ENCODE measurements around the gene CACNA2D3. TPM values are rescaled to one million over a fixed set of nuclear protein-coding genes. Genes with fewer than 3 reads are reported as not detected.

The CACNA2D3 gene
- polyA plus RNA-seq, 3 donors, result 8.3 to 21.5 (median 10.4) TPM

- Mint-ChIP-seq H3K36me3 (no peaks in the 10 kb centered on the region), H3K27me3 (ENCODE audit: low read depth in 3 of 3) (peaks cover 0 to 2% (median 0%) of the 10 kb centered on the region in 3 donors), H3K4me3 (no peak overlapping the region), H3K27ac (peak overlapping the region in 1 of 7 donors; percentile 64), H3K4me1 (no peaks in the 10 kb centered on the region), H3K9me3 (peaks cover 0 to 3% (median 2%) of the 10 kb centered on the region in 7 donors)
- TF ChIP-seq CTCF (IDR thresholded peaks at IDR 0.05), result no peak
- Histone ChIP-seq H3K4me2 (replicated peaks; ENCODE audit: extremely low read depth, low read length, poor library complexity, severe bottlenecking) (no peak overlapping the region), H3K9ac (ENCODE audit: insufficient read depth, low read length, poor library complexity, severe bottlenecking) (no peak overlapping the region), H3K4me1 (ENCODE audit: control insufficient read depth in 1 of 2, insufficient read depth in 2 of 2, low read length in 2 of 2) (no peaks in the 10 kb centered on the region), H3K9me3 (replicated peaks in 1 of 2; ENCODE audit: control insufficient read depth in 1 of 2, insufficient read depth in 1 of 2, low read length in 2 of 2) (no peaks in the 10 kb centered on the region), H3K4me3 (replicated peaks in 1 of 3; ENCODE audit: low read depth in 2 of 3, low read length in 3 of 3) (no peak overlapping the region), H4K20me1 (ENCODE audit: insufficient read depth, low read length) (no peaks in the 10 kb centered on the region), H2AFZ (ENCODE audit: insufficient read depth, low read depth, low read length, poor library complexity, severe bottlenecking) (no peak overlapping the region), H3K27ac (ENCODE audit: low read depth in 1 of 2, low read length in 2 of 2) (no peak overlapping the region), H3K36me3 (replicated peaks in 1 of 2; ENCODE audit: control insufficient read depth in 1 of 2, insufficient read depth in 2 of 2, low read length in 2 of 2) (no peaks in the 10 kb centered on the region), H3K27me3 (ENCODE audit: control insufficient read depth in 2 of 2, insufficient read depth in 2 of 2, low read length in 2 of 2) (no peaks in the 10 kb centered on the region), H3K79me2 (ENCODE audit: insufficient read depth, low read length) (no peaks in the 10 kb centered on the region)
- no peak for DNase-seq
- intact Hi-C loops (cut with micrococcal nuclease), result no loop called here
- WGBS (ENCODE audit: insufficient coverage), result 67% methylated on average over 1 of the region's 2 CpGs
These were observed 648.7 kb downstream of the CACNA2D3 start for GRCh38 chr3:54771050-54771449.

GRCh38 chr3:54772051-54772450, 649.7 kb downstream of the CACNA2D3 start:
- Mint-ChIP-seq H3K9me3 (peaks cover 0 to 6% (median 2%) of the 10 kb centered on the region in 7 donors), H3K4me1 (no peaks in the 10 kb centered on the region), H3K36me3 (no peaks in the 10 kb centered on the region), H3K27ac (no peak overlapping the region), H3K4me3 (no peak overlapping the region), H3K27me3 (ENCODE audit: low read depth in 3 of 3) (peaks cover 0 to 2% (median 1%) of the 10 kb centered on the region in 3 donors)
- H3K9me3 ChIP-seq (replicated peaks in 1 of 2; ENCODE audit: control insufficient read depth in 1 of 2, insufficient read depth in 1 of 2, low read length in 2 of 2), result no peaks in the 10 kb centered on the region
- H3K36me3 ChIP-seq (replicated peaks in 1 of 2; ENCODE audit: control insufficient read depth in 1 of 2, insufficient read depth in 2 of 2, low read length in 2 of 2), result no peaks in the 10 kb centered on the region
- no peaks in the 10 kb centered on the region for H4K20me1 ChIP-seq (ENCODE audit: insufficient read depth, low read length)
- H3K27ac ChIP-seq (ENCODE audit: low read depth in 1 of 2, low read length in 2 of 2), result no peak overlapping the region
- DNase-seq, result no peak
- no peaks in the 10 kb centered on the region for H3K4me1 ChIP-seq (ENCODE audit: control insufficient read depth in 1 of 2, insufficient read depth in 2 of 2, low read length in 2 of 2)
- intact Hi-C loops (cut with micrococcal nuclease), result no loop called here
- TF ChIP-seq CTCF (IDR thresholded peaks at IDR 0.05), result no peak
- H3K4me3 ChIP-seq (replicated peaks in 1 of 3; ENCODE audit: low read depth in 2 of 3, low read length in 3 of 3), result no peak overlapping the region
- no peaks in the 10 kb centered on the region for H3K27me3 ChIP-seq (ENCODE audit: control insufficient read depth in 2 of 2, insufficient read depth in 2 of 2, low read length in 2 of 2)
- no peaks in the 10 kb centered on the region for H3K79me2 ChIP-seq (ENCODE audit: insufficient read depth, low read length)
- no peak overlapping the region for H3K4me2 ChIP-seq (replicated peaks; ENCODE audit: extremely low read depth, low read length, poor library complexity, severe bottlenecking)
- no CpG with 5 or more reads among the region's 2 CpGs for WGBS (ENCODE audit: insufficient coverage)
- H3K9ac ChIP-seq (ENCODE audit: insufficient read depth, low read length, poor library complexity, severe bottlenecking), result no peak overlapping the region
- H2AFZ ChIP-seq (ENCODE audit: insufficient read depth, low read depth, low read length, poor library complexity, severe bottlenecking), result no peak overlapping the region

Data from CD14-positive monocyte (primary cell).